Peyer's patch (tissue), 4 donors: Measurements from ENCODE around the gene PSMC3IP.

Experiments used
- POLR2A ChIP-seq, 2 donors: fragments of 450-650 bp; IDR thresholded peaks; one replicate each; pipeline ENCODE4 v1.5.1; 2017; ENCODE audit warnings: antibody characterized with exemption in 2 of 2, mild to moderate bottlenecking in 2 of 2, moderate library complexity in 2 of 2
- TF ChIP-seq, protein P1 (sequence below), 6 experiments: fragments of 450-650 bp in 4 of 6; fragments of 200-600 bp in 2 of 6; sonication (generic) in 1 of 6; IDR thresholded peaks; one replicate each; pipeline ENCODE4 v1.5.1; 2017 to 2019; ENCODE audit warnings: antibody characterized with exemption in 6 of 6, mild to moderate bottlenecking in 3 of 6, moderate library complexity in 1 of 6

- no peak for TF ChIP-seq POLR2A (IDR thresholded peaks at IDR 0.05)
- TF ChIP-seq, protein P1, sequence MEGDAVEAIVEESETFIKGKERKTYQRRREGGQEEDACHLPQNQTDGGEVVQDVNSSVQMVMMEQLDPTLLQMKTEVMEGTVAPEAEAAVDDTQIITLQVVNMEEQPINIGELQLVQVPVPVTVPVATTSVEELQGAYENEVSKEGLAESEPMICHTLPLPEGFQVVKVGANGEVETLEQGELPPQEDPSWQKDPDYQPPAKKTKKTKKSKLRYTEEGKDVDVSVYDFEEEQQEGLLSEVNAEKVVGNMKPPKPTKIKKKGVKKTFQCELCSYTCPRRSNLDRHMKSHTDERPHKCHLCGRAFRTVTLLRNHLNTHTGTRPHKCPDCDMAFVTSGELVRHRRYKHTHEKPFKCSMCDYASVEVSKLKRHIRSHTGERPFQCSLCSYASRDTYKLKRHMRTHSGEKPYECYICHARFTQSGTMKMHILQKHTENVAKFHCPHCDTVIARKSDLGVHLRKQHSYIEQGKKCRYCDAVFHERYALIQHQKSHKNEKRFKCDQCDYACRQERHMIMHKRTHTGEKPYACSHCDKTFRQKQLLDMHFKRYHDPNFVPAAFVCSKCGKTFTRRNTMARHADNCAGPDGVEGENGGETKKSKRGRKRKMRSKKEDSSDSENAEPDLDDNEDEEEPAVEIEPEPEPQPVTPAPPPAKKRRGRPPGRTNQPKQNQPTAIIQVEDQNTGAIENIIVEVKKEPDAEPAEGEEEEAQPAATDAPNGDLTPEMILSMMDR (IDR thresholded peaks at IDR 0.05): no peak
These were observed 393 bp downstream of the PSMC3IP start for GRCh38 chr17:42577140-42577531.
